Lung (tissue), 12 donors: ENCODE measurements around the gene LGI4. TPM values are rescaled to one million over a fixed set of nuclear protein-coding genes. Genes with fewer than 3 reads are reported as not detected.
A peak's percentile ranks its signal among the peaks of the same experiment; 100 is the strongest.

Experiments used
- ATAC-seq: fragments of 200-7000 bp; cut with Tn5 transposase; one replicate; pipeline ENCODE4 v1.9.1; 2020; ENCODE audit warnings: moderate number of reproducible peaks; ENCODE audit not compliant: insufficient read depth, low FRiP score
- DNase-seq, 3 donors: peaks; one replicate each; pipeline ENCODE4 v3.0.0-alpha.2; 2013 to 2017
- H3K27ac ChIP-seq, 2 donors: one replicate each; pipeline ENCODE4 v1.5.1; 2013; ENCODE audit warnings: mild to moderate bottlenecking in 2 of 2, moderate library complexity in 2 of 2, control low read depth in 1 of 2, inconsistent platforms in 1 of 2, low read depth in 1 of 2, low read length in 1 of 2
- H3K27me3 ChIP-seq, 3 donors: one replicate each; pipeline ENCODE4 v1.5.1; 2013; ENCODE audit warnings: low read length in 2 of 3; ENCODE audit not compliant: control insufficient read depth in 3 of 3, insufficient read depth in 3 of 3
- H3K36me3 ChIP-seq, 4 donors: one replicate each; pipeline ENCODE4 v1.5.1; 2013; ENCODE audit warnings: low read length in 4 of 4, mild to moderate bottlenecking in 1 of 4, moderate library complexity in 1 of 4; ENCODE audit not compliant: control insufficient read depth in 4 of 4, insufficient read depth in 4 of 4
- H3K4me1 ChIP-seq, 5 donors: one replicate each; pipeline ENCODE4 v1.5.1; 2013; ENCODE audit warnings: low read length in 5 of 5, mild to moderate bottlenecking in 2 of 5, moderate library complexity in 1 of 5; ENCODE audit not compliant: control insufficient read depth in 5 of 5, insufficient read depth in 5 of 5
- H3K4me3 ChIP-seq: one replicate; pipeline ENCODE4 v1.5.1; 2013; ENCODE audit warnings: mild to moderate bottlenecking, control low read depth, moderate library complexity
- H3K9ac ChIP-seq, 2 donors: one replicate each; pipeline ENCODE4 v1.5.1; 2013; ENCODE audit warnings: low read length in 2 of 2, control low read depth in 1 of 2; ENCODE audit not compliant: insufficient read depth in 1 of 2
- H3K9me3 ChIP-seq, 4 donors: one replicate each; pipeline ENCODE4 v1.5.1; 2013; ENCODE audit warnings: low read length in 3 of 4, mild to moderate bottlenecking in 1 of 4, moderate library complexity in 1 of 4; ENCODE audit not compliant: control insufficient read depth in 4 of 4, insufficient read depth in 3 of 4
- CTCF ChIP-seq: IDR thresholded peaks from 2 replicates; pipeline ENCODE4 v1.5.1; 2012; ENCODE audit warnings: mild to moderate bottlenecking; ENCODE audit errors: control extremely low read depth, extremely low read depth
- WGBS, 2 donors: extraction: QIAGEN DNeasy Blood & Tissue Kit; methylation state at CpG; one replicate each; pipeline ENCODE4 v1.1.7; 2013; 5-methylcytosine and 5-hydroxymethylcytosine counted together
- polyA plus RNA-seq, 2 donors: library from polyadenylated mRNA; stranded (reverse); fragments of 200-250 nt; gene quantifications; one replicate each; pipeline ENCODE4 v1.2.1, GENCODE V29; 2013
- total RNA-seq, 2 donors: library from RNA; depleted of rRNA in 1 of 2; stranded (reverse); fragments of >200 nt in 1 of 2; gene quantifications; one replicate each; pipeline ENCODE4 v1.2.1, GENCODE V29; 2014 to 2021
- donor health status: control.
- donor health status: control.
- donor health status: Bipolar disorder and iron deficiency.
- donor health status: healthy.
- donor health status: DM: yes; HTN: yes; CAD: no.

The LGI4 gene
- total and polyA plus RNA-seq, 4 donors, result 1.6 to 11.2 (median 4.1) TPM

GRCh38 chr19:35120898-35121297 is 14.0 kb downstream of the LGI4 start:
- ATAC-seq, result no peak
- no peaks in the 10 kb centered on the region for H3K27me3 ChIP-seq
- H3K36me3 ChIP-seq, result no peaks in the 10 kb centered on the region
- H3K4me3 ChIP-seq, result no peak overlapping the region
- H3K4me1 ChIP-seq, result peaks cover 5 to 20% (median 9%) of the 10 kb centered on the region in 5 donors
- no peak overlapping the region for H3K9ac ChIP-seq
- H3K9me3 ChIP-seq, result no peaks in the 10 kb centered on the region
- WGBS, 2 donors, result 79 to 91% methylated on average over 7 of the region's 7 CpGs
- DNase-seq, result no peak
- peak overlapping the region in 1 of 2 donors; percentile 1 for H3K27ac ChIP-seq
- no peak for TF ChIP-seq CTCF

- ATAC-seq (no peak), DNase-seq (no peak)
- Histone ChIP-seq H3K9me3 (no peaks in the 10 kb centered on the region), H3K9ac (no peak overlapping the region), H3K27me3 (no peaks in the 10 kb centered on the region), H3K4me1 (peaks cover 5 to 20% (median 9%) of the 10 kb centered on the region in 5 donors), H3K27ac (peak overlapping the region in 1 of 2 donors; percentile 1), H3K4me3 (no peak overlapping the region), H3K36me3 (no peaks in the 10 kb centered on the region)
- 62 to 67% methylated on average over 7 of the region's 7 CpGs for WGBS, 2 donors
- TF ChIP-seq CTCF, result no peak
Observed at GRCh38 chr19:35120492-35120891, 14.4 kb downstream of the LGI4 start.

- TF ChIP-seq CTCF, result no peak
Observed at GRCh38 chr19:35119578-35120155, 15.2 kb downstream of the LGI4 start.

GRCh38 chr19:35119091-35119490 is 15.8 kb downstream of the LGI4 start:
- no peaks in the 10 kb centered on the region for H3K36me3 ChIP-seq
- H3K9ac ChIP-seq, result no peak overlapping the region
- 47 to 52% methylated on average over 13 to 14 of the region's 14 CpGs for WGBS, 2 donors
- H3K9me3 ChIP-seq, result no peaks in the 10 kb centered on the region
- ATAC-seq (no peak), DNase-seq (no peak)
- peak overlapping the region in 1 of 2 donors; percentile 91 for H3K27ac ChIP-seq
- H3K4me3 ChIP-seq, result no peak overlapping the region
- H3K4me1 ChIP-seq, result peaks cover 0 to 25% (median 6%) of the 10 kb centered on the region in 5 donors
- no peak for TF ChIP-seq CTCF
- H3K27me3 ChIP-seq, result no peaks in the 10 kb centered on the region

More at GRCh38 chr19:35119578-35120155, 15.2 kb downstream of the LGI4 start:
- ATAC-seq (no peak), DNase-seq (no peak)
- H3K4me3 ChIP-seq, result no peak overlapping the region
- H3K9me3 ChIP-seq, result no peaks in the 10 kb centered on the region
- no peaks in the 10 kb centered on the region for H3K27me3 ChIP-seq
- no peaks in the 10 kb centered on the region for H3K36me3 ChIP-seq
- H3K4me1 ChIP-seq, result peaks cover 3 to 22% (median 7%) of the 10 kb centered on the region in 5 donors
- WGBS, 2 donors, result 68 to 78% methylated on average over 9 of the region's 9 CpGs
- peak overlapping the region in 1 of 2 donors; percentile 18 for H3K27ac ChIP-seq
- H3K9ac ChIP-seq, result no peak overlapping the region
